ENCODE data around the gene STK32B.

Gene STK32B

GRCh38 chr4:5030221-5030620 is 21.1 kb upstream of the STK32B start:
- H3K4me3 ChIP-seq (ENCODE audit: low read length): no peak overlapping the region
- TF ChIP-seq CTCF (conservative IDR thresholded peaks at IDR 0.05; ENCODE audit: low read depth, low read length): no peak
- no peak for DNase-seq (ENCODE audit: low read depth)

GRCh38 chr4:5030927-5031326 is 20.4 kb upstream of the STK32B start:
- no peak for TF ChIP-seq CTCF (conservative IDR thresholded peaks at IDR 0.05; ENCODE audit: low read depth, low read length)
- no peak for DNase-seq (ENCODE audit: low read depth)

GRCh38 chr4:5032813-5033212 is 18.5 kb upstream of the STK32B start:
- H3K4me3 ChIP-seq (ENCODE audit: low read length): no peak overlapping the region
- TF ChIP-seq CTCF (conservative IDR thresholded peaks at IDR 0.05; ENCODE audit: low read depth, low read length): no peak
- DNase-seq (ENCODE audit: low read depth): no peak

More at GRCh38 chr4:5030927-5031326, 20.4 kb upstream of the STK32B start:
- H3K4me3 ChIP-seq (ENCODE audit: low read length): no peak overlapping the region

GRCh38 chr4:5033281-5033841 is 17.9 kb upstream of the STK32B start:
- no peak overlapping the region for H3K4me3 ChIP-seq (ENCODE audit: low read length)
- no peak for TF ChIP-seq CTCF (conservative IDR thresholded peaks at IDR 0.05; ENCODE audit: low read depth, low read length)
- no peak for DNase-seq (ENCODE audit: low read depth)

- DNase-seq (ENCODE audit: low read depth): no peak
- TF ChIP-seq CTCF (conservative IDR thresholded peaks at IDR 0.05; ENCODE audit: low read depth, low read length): no peak
- no peak overlapping the region for H3K4me3 ChIP-seq (ENCODE audit: low read length)
Observed at GRCh38 chr4:5034206-5034605, 17.1 kb upstream of the STK32B start.

GRCh38 chr4:5036239-5036638 is 15.0 kb upstream of the STK32B start:
- H3K4me3 ChIP-seq (ENCODE audit: low read length): no peak overlapping the region
- no peak for DNase-seq (ENCODE audit: low read depth)
- no peak for TF ChIP-seq CTCF (conservative IDR thresholded peaks at IDR 0.05; ENCODE audit: low read depth, low read length)
